Erythroblast (primary cell): ENCODE results near the gene ARRB1.

Experiments
- DNase-seq, 2 experiments: peaks; one replicate each; lab custom pipeline; 2025; lab: John Stamatoyannopoulos, UW
- GATA1 ChIP-seq: IDR thresholded peaks from 2 replicates; pipeline ENCODE4 v1.6.1; 2011; ENCODE audit warnings: low read depth, mild to moderate bottlenecking, control low read depth, low read length, moderate library complexity
- POLR2A ChIP-seq: IDR thresholded peaks from 2 replicates; pipeline ENCODE4 v1.6.1; 2011; ENCODE audit warnings: mild to moderate bottlenecking, low read length

The ARRB1 gene

DNA sequence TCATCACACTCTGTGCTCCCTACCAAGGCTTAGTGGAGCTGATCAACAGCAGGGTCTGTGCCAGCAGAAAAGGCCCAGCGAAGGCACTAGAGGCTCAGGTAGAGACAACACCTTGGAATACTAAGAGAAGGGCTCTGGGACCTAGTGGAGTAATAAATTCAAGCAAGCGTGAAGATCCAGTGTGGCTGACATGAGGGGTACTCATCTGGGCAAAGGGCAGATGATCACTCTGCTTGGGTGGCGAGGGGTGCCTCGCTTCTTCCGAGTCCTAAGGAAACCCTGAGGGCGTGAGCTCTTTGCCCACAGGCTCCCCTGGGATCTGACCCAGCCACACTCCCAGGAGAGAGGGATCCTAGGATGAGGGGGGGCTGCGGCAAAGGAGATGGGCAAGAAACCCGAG, 114.4 kb downstream of the ARRB1 start:
- no peak for DNase-seq
- TF ChIP-seq GATA1 (no peak), POLR2A (no peak)

DNA sequence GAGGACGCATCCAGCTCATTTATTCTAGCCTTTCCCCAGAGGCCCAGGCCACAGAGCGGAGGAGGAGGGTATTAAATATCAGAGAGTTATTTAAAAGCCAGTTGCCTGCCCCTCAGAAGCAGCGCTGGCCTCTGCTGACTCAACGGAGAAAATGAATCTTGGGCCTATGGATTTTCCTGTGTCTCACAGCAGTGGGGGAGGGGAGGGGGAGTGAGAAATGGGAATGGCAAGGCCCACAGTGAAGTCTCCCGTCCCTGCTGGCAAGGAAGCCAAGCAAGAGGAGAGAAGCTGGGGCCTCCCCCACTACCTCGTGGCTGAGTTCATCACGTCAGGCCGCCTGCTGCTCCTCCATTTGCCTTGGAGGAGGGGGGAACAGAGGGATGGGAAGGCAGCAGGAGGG, 115.4 kb downstream of the ARRB1 start:
- TF ChIP-seq GATA1 (no peak), POLR2A (no peak)
- DNase-seq = no peak

GRCh38 chr11:75233754-75234172, 117.7 kb downstream of the ARRB1 start:
- DNase-seq = peak; percentile 27 to 51
- no peak for TF ChIP-seq GATA1
- TF ChIP-seq POLR2A = no peak

DNA sequence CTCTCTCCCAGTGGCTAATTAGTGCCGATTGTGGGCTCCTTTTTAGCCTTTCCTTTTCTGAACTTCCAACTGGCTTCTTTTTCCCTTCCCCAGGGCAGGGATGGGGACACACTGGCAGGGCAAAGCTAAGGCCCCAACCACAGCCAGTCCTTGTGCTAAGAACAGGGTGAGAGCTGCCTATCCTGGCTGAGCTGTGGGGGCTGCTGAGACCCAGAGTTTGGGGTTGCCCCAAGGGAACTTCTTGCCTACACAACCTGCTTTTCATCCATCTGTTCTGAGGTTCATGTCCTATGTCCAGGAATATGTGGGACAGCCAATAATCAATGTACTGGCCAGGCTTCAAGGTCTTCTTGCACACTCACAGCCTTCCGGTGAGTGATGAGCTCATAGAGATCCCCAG, 120.8 kb downstream of the ARRB1 start:
- TF ChIP-seq POLR2A = no peak
- TF ChIP-seq GATA1 = no peak
- DNase-seq = no peak

DNA sequence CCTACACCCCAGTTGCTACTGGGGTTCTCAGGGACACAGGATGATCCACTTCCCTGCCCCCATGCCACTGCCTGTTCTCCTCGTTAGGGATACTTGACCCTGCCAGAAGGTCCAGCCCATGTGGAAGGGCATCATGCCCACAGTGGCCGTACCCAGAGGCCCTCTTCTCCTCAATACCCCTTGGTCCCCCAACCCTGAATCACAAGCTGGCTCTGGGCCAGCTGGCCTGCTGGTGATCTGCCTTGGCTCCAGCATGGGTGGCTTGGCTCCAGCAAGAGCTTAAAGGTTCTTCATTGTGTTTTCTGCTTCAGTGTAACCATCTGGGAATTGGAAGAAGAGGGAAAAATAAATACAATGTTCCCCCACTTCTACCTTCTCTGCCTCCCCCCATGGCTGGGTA, 122.0 kb downstream of the ARRB1 start:
- TF ChIP-seq GATA1 = no peak
- no peak for TF ChIP-seq POLR2A

GRCh38 chr11:75225794-75226193, 125.7 kb downstream of the ARRB1 start:
- TF ChIP-seq GATA1 (no peak), POLR2A (no peak)
- no peak for DNase-seq

More for the DNA sequence above, 122.0 kb downstream of the ARRB1 start:
- DNase-seq = no peak

GRCh38 chr11:75223954-75224643, 127.4 kb downstream of the ARRB1 start:
- TF ChIP-seq POLR2A (no peak), GATA1 (no peak)
- DNase-seq = no peak

- DNase-seq = peak in 1 of 2 experiments; percentile 15
- TF ChIP-seq POLR2A (no peak), GATA1 (no peak)
These were observed 131.6 kb downstream of the ARRB1 start for GRCh38 chr11:75219869-75220268.

DNA sequence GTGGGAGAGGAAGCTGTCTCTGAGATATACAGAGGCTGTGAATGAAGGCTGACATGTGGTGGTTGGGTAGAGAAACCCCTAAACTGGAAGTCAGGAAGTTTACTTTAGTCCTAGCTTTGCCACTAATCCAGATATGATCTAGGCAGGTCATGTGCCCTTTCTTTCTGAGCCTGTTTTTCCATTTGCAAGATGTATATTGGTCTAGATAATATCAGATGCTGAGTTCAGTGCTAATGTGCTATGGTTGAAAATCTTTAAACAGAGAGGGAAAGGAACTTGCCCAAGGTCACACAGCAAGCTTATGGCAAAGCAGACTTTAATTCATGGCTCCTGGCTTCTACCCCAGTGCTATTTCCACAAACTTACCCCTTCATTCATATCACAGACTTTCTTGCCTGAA, 136.6 kb downstream of the ARRB1 start:
- DNase-seq = no peak
- no peak for TF ChIP-seq GATA1
- TF ChIP-seq POLR2A = no peak

DNA sequence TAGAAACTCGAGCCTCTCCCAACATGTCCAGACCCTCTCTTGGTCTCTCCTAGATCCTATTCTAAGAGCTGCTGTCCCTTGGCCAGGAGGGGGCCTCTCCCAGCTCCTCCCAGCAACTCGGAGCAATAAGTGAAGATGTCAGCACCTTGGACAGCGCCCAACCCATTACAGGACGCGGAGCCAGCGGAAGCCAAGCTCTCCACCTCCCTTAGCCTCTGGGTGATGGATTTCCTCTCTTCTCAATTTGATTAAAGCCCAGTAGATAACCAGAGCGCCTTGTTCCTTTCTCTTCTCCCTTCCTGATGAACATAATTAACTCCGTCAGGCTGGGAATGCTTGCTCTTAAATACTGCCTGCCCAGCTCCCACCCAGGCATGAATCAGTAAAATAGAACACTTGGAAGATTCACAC, 137.0 kb downstream of the ARRB1 start:
- TF ChIP-seq POLR2A = no peak
- no peak for TF ChIP-seq GATA1
- DNase-seq = peak; percentile 83 to 87
